ENCODE measurements around the gene VPS45.
A peak's percentile ranks its signal among the peaks of the same experiment; 100 is the strongest.

Gene VPS45

DNA sequence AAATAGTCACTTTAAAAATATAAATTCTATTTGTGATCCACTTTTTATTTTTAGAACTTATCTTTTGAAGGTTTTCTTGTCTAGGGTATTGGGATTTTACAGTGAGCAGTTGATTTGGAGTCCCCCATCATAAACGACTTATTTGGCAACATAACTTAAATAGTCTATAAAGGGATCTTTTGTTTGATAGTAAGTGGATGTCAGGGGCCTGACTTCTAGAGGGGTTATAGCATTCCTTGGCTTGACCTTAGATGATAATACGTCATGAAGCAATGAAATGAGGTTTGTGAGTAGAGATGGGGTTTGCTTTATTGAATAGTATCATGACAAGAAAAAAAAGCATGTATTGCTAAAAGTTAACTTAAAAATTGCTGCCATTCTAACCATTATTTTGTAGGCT, 17.8 kb downstream of the VPS45 start:
- Histone ChIP-seq H2AFZ (ENCODE audit: low read depth, low read length) (no peak overlapping the region), H3K27ac (ENCODE audit: low read length) (no peak overlapping the region), H3K36me3 (ENCODE audit: insufficient read depth, low read length) (peaks cover 59% of the 10 kb centered on the region), H3K4me3 (ENCODE audit: low read depth in 1 of 2, low read length in 2 of 2) (no peak overlapping the region), H3K4me1 (ENCODE audit: insufficient read depth, low read length) (no peaks in the 10 kb centered on the region), H3K9ac (ENCODE audit: low read depth, low read length) (no peak overlapping the region), H3K9me3 (ENCODE audit: insufficient read depth, low read length, severe bottlenecking) (no peaks in the 10 kb centered on the region), H4K20me1 (ENCODE audit: insufficient read depth, low read length) (no peaks in the 10 kb centered on the region), H3K4me2 (ENCODE audit: insufficient read depth, low read length) (no peak overlapping the region), H3K27me3 (ENCODE audit: insufficient read depth, low read length, poor library complexity) (no peaks in the 10 kb centered on the region), H3K79me2 (ENCODE audit: insufficient read depth, low read length) (no peaks in the 10 kb centered on the region)
- no peak for TF ChIP-seq EZH2 (IDR thresholded peaks at IDR 0.05; ENCODE audit: borderline replicate concordance, low read depth, low read length, severe bottlenecking)
- TF ChIP-seq, protein P1, sequence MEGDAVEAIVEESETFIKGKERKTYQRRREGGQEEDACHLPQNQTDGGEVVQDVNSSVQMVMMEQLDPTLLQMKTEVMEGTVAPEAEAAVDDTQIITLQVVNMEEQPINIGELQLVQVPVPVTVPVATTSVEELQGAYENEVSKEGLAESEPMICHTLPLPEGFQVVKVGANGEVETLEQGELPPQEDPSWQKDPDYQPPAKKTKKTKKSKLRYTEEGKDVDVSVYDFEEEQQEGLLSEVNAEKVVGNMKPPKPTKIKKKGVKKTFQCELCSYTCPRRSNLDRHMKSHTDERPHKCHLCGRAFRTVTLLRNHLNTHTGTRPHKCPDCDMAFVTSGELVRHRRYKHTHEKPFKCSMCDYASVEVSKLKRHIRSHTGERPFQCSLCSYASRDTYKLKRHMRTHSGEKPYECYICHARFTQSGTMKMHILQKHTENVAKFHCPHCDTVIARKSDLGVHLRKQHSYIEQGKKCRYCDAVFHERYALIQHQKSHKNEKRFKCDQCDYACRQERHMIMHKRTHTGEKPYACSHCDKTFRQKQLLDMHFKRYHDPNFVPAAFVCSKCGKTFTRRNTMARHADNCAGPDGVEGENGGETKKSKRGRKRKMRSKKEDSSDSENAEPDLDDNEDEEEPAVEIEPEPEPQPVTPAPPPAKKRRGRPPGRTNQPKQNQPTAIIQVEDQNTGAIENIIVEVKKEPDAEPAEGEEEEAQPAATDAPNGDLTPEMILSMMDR (IDR thresholded peaks at IDR 0.05; ENCODE audit: borderline replicate concordance, extremely low read depth, low read length, poor library complexity, severe bottlenecking): no peak
- no peak for DNase-seq
- no peak for ATAC-seq (ENCODE audit: insufficient read depth, low read depth)

DNA sequence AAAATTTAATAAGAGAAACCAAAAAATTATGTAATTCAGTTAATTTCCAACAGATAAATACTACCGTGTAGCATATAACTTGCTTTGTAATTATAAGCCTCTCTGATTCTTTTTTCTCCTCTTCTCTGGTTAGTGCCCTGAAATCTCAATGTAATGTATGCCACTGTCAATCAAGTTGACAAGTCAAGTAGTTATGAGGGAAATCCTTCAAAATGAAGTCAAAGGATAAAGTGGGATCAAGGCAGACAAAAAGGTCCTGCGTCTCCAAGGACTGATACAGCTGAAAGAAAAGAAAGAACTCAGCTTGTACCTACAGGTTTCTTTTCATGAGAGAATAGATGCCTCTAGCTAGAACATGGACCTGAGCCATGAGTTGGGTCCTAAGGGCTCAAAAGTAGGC, 19.8 kb downstream of the VPS45 start:
- DNase-seq: no peak
- Histone ChIP-seq H3K27ac (ENCODE audit: low read length) (no peak overlapping the region), H3K9ac (ENCODE audit: low read depth, low read length) (no peak overlapping the region), H3K79me2 (ENCODE audit: insufficient read depth, low read length) (no peaks in the 10 kb centered on the region), H3K9me3 (ENCODE audit: insufficient read depth, low read length, severe bottlenecking) (no peaks in the 10 kb centered on the region), H4K20me1 (ENCODE audit: insufficient read depth, low read length) (no peaks in the 10 kb centered on the region), H3K4me1 (ENCODE audit: insufficient read depth, low read length) (peaks cover 4% of the 10 kb centered on the region), H3K4me3 (ENCODE audit: low read depth in 1 of 2, low read length in 2 of 2) (no peak overlapping the region), H2AFZ (ENCODE audit: low read depth, low read length) (no peak overlapping the region), H3K36me3 (ENCODE audit: insufficient read depth, low read length) (peaks cover 50% of the 10 kb centered on the region), H3K4me2 (ENCODE audit: insufficient read depth, low read length) (no peak overlapping the region), H3K27me3 (ENCODE audit: insufficient read depth, low read length, poor library complexity) (no peaks in the 10 kb centered on the region)
- TF ChIP-seq EZH2 (IDR thresholded peaks at IDR 0.05; ENCODE audit: borderline replicate concordance, low read depth, low read length, severe bottlenecking): no peak
- TF ChIP-seq, protein P1 (IDR thresholded peaks at IDR 0.05; ENCODE audit: borderline replicate concordance, extremely low read depth, low read length, poor library complexity, severe bottlenecking): no peak
- ATAC-seq (ENCODE audit: insufficient read depth, low read depth): no peak

DNA sequence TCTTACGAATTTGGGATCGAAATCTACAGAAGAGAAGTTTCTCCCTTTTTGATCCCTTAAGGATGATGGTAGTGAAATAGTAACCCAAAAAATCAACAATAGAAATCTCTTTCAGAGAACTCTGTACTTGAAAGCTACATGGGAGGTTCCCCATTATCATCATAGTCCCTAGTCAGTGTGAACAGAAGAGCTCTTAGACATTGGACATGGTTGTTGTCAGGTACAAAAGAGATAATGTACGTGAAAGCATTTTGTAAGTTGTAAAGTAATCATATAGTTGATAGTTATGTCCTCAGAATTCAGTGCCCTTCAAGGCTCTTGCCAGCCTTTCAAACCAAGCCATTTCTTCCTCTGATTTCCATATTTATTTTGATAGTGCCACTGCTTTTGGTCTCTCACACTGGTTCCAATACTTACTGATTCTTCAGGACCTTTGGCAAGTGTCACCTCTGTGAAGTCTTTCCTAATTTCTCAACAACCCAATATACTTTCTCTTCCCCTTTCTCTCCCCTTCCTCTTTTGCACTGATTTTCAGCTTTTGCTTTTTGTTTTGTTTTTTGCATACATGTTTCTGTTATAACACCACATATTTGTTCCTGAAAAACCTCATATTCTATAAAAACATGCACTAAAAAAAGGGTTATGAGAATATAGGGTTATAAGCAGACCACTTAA, 22.4 kb downstream of the VPS45 start:
- H3K27me3 ChIP-seq (ENCODE audit: insufficient read depth, low read length, poor library complexity): no peaks in the 10 kb centered on the region
- H3K27ac ChIP-seq (ENCODE audit: low read length): no peak overlapping the region
- DNase-seq: no peak
- H3K4me3 ChIP-seq (ENCODE audit: low read depth in 1 of 2, low read length in 2 of 2): no peak overlapping the region
- H3K36me3 ChIP-seq (ENCODE audit: insufficient read depth, low read length): peaks cover 46% of the 10 kb centered on the region
- H2AFZ ChIP-seq (ENCODE audit: low read depth, low read length): no peak overlapping the region
- no peaks in the 10 kb centered on the region for H3K9me3 ChIP-seq (ENCODE audit: insufficient read depth, low read length, severe bottlenecking)
- H3K4me2 ChIP-seq (ENCODE audit: insufficient read depth, low read length): no peak overlapping the region
- no peak for ATAC-seq (ENCODE audit: insufficient read depth, low read depth)
- no peaks in the 10 kb centered on the region for H3K79me2 ChIP-seq (ENCODE audit: insufficient read depth, low read length)
- H4K20me1 ChIP-seq (ENCODE audit: insufficient read depth, low read length): no peaks in the 10 kb centered on the region
- H3K4me1 ChIP-seq (ENCODE audit: insufficient read depth, low read length): peaks cover 4% of the 10 kb centered on the region
- no peak for TF ChIP-seq EZH2 (IDR thresholded peaks at IDR 0.05; ENCODE audit: borderline replicate concordance, low read depth, low read length, severe bottlenecking)
- H3K9ac ChIP-seq (ENCODE audit: low read depth, low read length): no peak overlapping the region

DNA sequence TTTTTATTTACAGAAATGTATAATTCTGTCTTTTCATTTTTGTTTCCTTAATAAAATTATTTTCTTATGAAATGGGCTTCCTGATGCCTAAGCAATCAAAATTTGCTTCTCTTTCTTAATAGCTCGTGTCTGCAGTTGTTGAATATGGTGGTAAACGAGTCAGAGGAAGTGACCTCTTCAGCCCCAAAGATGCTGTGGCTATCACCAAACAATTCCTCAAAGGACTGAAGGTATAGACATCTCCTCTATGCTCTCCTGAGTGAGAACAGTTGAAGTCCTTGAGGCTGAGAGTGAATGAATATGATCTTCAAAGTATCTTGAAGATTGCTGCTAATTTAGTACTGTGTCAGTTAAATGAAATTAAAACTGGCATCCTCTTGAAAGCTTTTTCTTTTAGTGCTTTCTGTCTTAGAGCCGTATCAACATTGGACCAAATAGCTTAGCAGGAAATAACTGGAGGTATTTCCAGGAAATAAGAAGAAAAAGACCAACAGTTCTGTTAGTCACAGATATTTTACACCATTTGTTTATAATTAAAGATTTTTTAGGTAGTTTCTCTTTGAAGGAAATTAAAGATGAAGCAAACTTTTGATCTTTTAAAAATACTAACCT, 24.7 kb downstream of the VPS45 start:
- Histone ChIP-seq H3K27me3 (ENCODE audit: insufficient read depth, low read length, poor library complexity) (no peaks in the 10 kb centered on the region), H3K27ac (ENCODE audit: low read length) (0 out of 2 replicates have a peak overlapping the region, but pooled peaks have one; percentile 35), H4K20me1 (ENCODE audit: insufficient read depth, low read length) (no peaks in the 10 kb centered on the region), H3K36me3 (ENCODE audit: insufficient read depth, low read length) (peaks cover 43% of the 10 kb centered on the region), H3K4me2 (ENCODE audit: insufficient read depth, low read length) (no peak overlapping the region), H2AFZ (ENCODE audit: low read depth, low read length) (no peak overlapping the region), H3K4me1 (ENCODE audit: insufficient read depth, low read length) (peaks cover 4% of the 10 kb centered on the region), H3K9ac (ENCODE audit: low read depth, low read length) (no peak overlapping the region; the same call in 1 of the 2 replicates), H3K9me3 (ENCODE audit: insufficient read depth, low read length, severe bottlenecking) (no peaks in the 10 kb centered on the region), H3K4me3 (ENCODE audit: low read depth in 1 of 2, low read length in 2 of 2) (no peak overlapping the region), H3K79me2 (ENCODE audit: insufficient read depth, low read length) (no peaks in the 10 kb centered on the region)
- DNase-seq: no peak
- peak; percentile 48 for ATAC-seq (ENCODE audit: insufficient read depth, low read depth)
- TF ChIP-seq, protein P1 (IDR thresholded peaks at IDR 0.05; ENCODE audit: borderline replicate concordance, extremely low read depth, low read length, poor library complexity, severe bottlenecking): no peak
- TF ChIP-seq EZH2 (IDR thresholded peaks at IDR 0.05; ENCODE audit: borderline replicate concordance, low read depth, low read length, severe bottlenecking): no peak
